Measurements from ENCODE around the gene NUTM1.

DNA sequence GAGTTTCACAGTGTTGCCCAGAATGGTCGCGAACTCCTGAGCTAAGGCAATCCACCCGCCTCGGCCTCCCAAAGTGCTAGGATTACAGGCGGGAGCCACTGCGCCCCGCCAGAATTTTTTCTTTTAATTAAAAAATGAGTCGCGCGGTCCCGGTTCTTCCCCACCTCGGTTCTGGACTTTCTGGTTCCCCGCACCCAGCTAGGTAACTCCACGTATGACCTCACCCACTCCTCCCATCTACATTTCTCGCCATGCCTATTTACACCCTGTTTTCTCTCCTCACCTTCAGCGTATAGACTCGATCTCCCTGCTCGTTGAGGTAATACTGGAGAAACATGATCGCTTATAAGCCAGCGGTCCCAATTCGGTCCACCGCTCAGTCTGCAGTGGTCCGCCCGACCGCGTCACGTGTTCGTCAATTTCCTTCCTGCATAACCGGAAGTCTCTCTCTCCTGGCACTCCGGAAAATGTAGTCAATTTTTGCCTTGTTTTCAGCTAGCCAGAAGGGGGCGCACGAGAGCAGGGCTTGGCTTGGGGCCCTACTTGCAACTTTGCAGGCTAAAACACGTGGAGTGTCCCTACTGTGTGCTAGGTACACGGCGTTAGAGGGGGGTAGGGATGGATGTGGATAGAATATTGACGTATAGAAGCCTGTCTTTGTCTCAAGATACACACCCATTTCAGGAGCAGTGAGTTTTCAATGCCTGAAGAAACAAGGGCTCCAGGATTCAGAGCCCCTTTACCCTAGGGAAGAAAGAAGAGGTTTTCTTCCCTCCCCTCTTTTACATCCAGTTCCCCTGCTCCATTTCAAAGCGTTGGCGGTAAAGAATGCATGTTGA lies at the start of gene NUTM1, which contains the start of gene NOP10:
- TF ChIP-seq, protein P1, sequence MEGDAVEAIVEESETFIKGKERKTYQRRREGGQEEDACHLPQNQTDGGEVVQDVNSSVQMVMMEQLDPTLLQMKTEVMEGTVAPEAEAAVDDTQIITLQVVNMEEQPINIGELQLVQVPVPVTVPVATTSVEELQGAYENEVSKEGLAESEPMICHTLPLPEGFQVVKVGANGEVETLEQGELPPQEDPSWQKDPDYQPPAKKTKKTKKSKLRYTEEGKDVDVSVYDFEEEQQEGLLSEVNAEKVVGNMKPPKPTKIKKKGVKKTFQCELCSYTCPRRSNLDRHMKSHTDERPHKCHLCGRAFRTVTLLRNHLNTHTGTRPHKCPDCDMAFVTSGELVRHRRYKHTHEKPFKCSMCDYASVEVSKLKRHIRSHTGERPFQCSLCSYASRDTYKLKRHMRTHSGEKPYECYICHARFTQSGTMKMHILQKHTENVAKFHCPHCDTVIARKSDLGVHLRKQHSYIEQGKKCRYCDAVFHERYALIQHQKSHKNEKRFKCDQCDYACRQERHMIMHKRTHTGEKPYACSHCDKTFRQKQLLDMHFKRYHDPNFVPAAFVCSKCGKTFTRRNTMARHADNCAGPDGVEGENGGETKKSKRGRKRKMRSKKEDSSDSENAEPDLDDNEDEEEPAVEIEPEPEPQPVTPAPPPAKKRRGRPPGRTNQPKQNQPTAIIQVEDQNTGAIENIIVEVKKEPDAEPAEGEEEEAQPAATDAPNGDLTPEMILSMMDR (IDR thresholded peaks at IDR 0.05) = peak; percentile 91 to 99 (median 97)
- TF ChIP-seq EP300 (IDR thresholded peaks at IDR 0.05; ENCODE audit: low read depth) = no peak
